A673 (cell line): ENCODE results near the gene AOPEP. TPM values are rescaled to one million over a fixed set of nuclear protein-coding genes. Genes with fewer than 3 reads are reported as not detected.

Experiments
- BruUV-seq: library from RNA; stranded (reverse); fragments of 400-500 nt; replicated peaks from 2 replicates; lab custom pipeline; 2021; lab: Mats Ljungman, UMichigan
- CTCF ChIA-PET: fragments of 300-600 bp; sonication (Branson Sonifier 250); formaldehyde crosslinking; loops from one replicate; lab custom pipeline; 2022; ENCODE audit warnings: antibody characterized with exemption; lab: Charles Lee
- POLR2A ChIA-PET: fragments of 300-600 bp; sonication (Branson Sonifier 250); formaldehyde crosslinking; loops from one replicate; lab custom pipeline; 2022; ENCODE audit warnings: antibody characterized with exemption; ENCODE audit not compliant: low non-redundant PET; lab: Charles Lee
- DNase-seq: peaks from one replicate; pipeline ENCODE4 v3.0.0-alpha.2; 2015; ENCODE audit warnings: low spot score
- H3K27ac ChIP-seq: fragments of 200-600 bp; sonication (generic); 2 replicates; pipeline ENCODE4 v1.5.1; 2016; ENCODE audit warnings: mixed run types, low read depth, mild to moderate bottlenecking, mixed read lengths, antibody characterized with exemption, low read length; ENCODE audit not compliant: poor library complexity, severe bottlenecking
- H3K27me3 ChIP-seq: fragments of 200-600 bp; sonication (generic); replicated peaks from 2 replicates; pipeline ENCODE4 v1.6.1; 2017; ENCODE audit warnings: mixed run types, low read depth, mild to moderate bottlenecking, mixed read lengths, antibody characterized with exemption, low read length; ENCODE audit not compliant: insufficient read depth, poor library complexity
- H3K36me3 ChIP-seq: fragments of 200-600 bp; sonication (generic); 2 replicates; pipeline ENCODE4 v1.6.1; 2016; ENCODE audit warnings: mixed run types, mild to moderate bottlenecking, mixed read lengths, antibody characterized with exemption, low read length; ENCODE audit not compliant: insufficient read depth, poor library complexity, severe bottlenecking
- H3K4me1 ChIP-seq: fragments of 200-600 bp; sonication (generic); 2 replicates; pipeline ENCODE4 v1.6.1; 2017; ENCODE audit warnings: mixed run types, mild to moderate bottlenecking, mixed read lengths, antibody characterized with exemption, low read length; ENCODE audit not compliant: insufficient read depth, poor library complexity, severe bottlenecking
- H3K4me3 ChIP-seq: fragments of 200-600 bp; sonication (generic); 2 replicates; pipeline ENCODE4 v1.5.1; 2016; ENCODE audit warnings: low read depth, mixed run types, mild to moderate bottlenecking, mixed read lengths, low read length; ENCODE audit not compliant: poor library complexity, severe bottlenecking
- H3K9me3 ChIP-seq: fragments of 200-600 bp; sonication (generic); 2 replicates; pipeline ENCODE4 v1.6.1; 2016; ENCODE audit warnings: mixed run types, low read depth, mild to moderate bottlenecking, mixed read lengths, antibody characterized with exemption, low read length; ENCODE audit not compliant: poor library complexity, severe bottlenecking
- CTCF ChIP-seq: fragments of 300-800, 200-600 bp; sonication (generic); conservative IDR thresholded peaks from 2 replicates; pipeline ENCODE4 v1.5.1; 2017; ENCODE audit warnings: low read depth, mild to moderate bottlenecking, antibody characterized with exemption, low read length, moderate library complexity, mixed read lengths
- EZH2 ChIP-seq: fragments of 200-600 bp; sonication (generic); IDR thresholded peaks from 2 replicates; pipeline ENCODE4 v1.6.1; 2017; ENCODE audit warnings: borderline replicate concordance, low read depth, mild to moderate bottlenecking, mixed read lengths, antibody characterized with exemption, low read length; ENCODE audit not compliant: poor library complexity, severe bottlenecking
- intact Hi-C: fragments of 100-400 bp; cut with micrococcal nuclease; formaldehyde crosslinking; loops from one replicate; pipeline ENCODE4 v1.10.0; 2022; ENCODE audit not compliant: unreplicated experiment
- total RNA-seq: library from RNA; stranded (reverse); gene quantifications from 2 replicates; pipeline ENCODE4 v1.2.3, GENCODE V29; 2021

Gene AOPEP
- total RNA-seq, 1 experiment from 2014 or later = 17.5 TPM

DNA sequence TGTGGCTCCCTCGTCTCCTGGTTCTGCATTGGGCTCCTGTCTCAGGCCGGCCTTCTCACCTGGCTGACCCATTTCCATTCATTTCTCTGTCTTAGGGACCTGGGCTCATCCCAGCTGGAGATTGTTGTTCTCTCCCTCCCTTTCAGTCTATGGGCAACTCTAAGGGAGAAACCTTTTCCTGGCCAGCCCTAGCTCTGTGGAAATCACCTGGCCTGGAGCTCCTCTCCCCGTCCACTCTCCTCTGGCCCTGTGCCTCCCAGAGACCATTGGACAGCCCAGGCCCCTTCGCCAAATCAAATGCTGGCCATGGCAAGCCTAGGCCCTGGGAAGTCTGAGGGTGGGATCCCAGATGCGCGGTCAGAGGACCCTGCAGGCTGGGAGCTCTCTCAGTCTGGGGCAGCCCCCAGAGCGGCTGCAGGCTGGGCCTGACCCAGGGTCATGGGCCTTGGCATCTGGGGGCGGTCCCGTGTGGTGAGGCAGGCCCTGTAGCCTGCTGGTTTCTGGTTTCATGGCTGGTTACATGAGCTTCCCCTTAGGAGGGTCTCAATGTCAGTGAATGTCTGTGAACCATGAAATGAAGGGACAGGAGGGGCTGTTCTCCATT, 253.5 kb downstream of the AOPEP start:
- H3K36me3 ChIP-seq = no peaks in the 10 kb centered on the region
- no peak overlapping the region for H3K4me3 ChIP-seq
- intact Hi-C loops = no loop called here
- H3K4me1 ChIP-seq = peaks cover 8% of the 10 kb centered on the region
- no TSS peak for BruUV-seq
- no peak for DNase-seq
- CTCF ChIA-PET = no interaction called here
- H3K9me3 ChIP-seq = no peaks in the 10 kb centered on the region
- TF ChIP-seq EZH2 = no peak
- no peak for TF ChIP-seq CTCF
- POLR2A ChIA-PET = no interaction called here
- no peak overlapping the region for H3K27ac ChIP-seq
- H3K27me3 ChIP-seq = no peaks in the 10 kb centered on the region

DNA sequence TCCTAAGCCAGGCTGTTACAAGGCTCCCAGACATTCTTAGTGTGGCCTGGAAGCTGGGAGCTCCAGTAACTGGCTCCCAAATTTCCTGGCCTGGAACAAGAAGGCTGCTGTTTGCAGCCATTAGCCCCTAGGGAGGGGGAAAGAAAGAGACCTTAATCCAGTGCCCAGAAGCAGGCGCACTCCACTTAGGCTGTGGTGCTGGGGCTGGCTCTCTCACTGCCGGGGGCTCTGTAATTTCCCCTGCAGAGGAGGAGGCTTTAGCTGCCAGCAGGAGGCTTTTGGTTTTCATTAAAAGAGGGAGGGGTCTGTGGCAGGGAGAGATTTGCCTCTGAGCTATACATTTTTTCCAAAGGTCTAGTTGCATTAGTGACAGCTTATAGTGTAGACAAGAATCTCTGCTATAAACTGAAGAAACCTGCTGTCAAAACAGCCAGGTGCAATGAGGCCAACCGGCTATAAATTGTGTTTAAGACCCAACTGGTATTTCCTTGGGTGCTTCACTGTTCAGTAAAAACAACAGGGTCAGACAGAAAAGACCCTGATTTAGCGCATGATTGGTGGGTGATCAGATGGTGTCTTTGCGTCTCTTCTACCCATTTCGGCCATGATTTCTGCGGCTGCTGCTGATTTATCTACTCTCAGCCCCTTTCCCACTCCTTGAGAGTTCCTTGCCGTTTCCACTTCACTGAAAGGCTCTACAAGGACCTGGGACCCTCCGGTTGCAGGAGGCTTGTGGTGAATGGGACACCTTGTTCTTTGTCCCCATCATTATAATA, 254.6 kb downstream of the AOPEP start:
- BruUV-seq = no TSS peak
- H3K4me1 ChIP-seq = peaks cover 8% of the 10 kb centered on the region
- H3K27me3 ChIP-seq = no peaks in the 10 kb centered on the region
- no peaks in the 10 kb centered on the region for H3K36me3 ChIP-seq
- ChIA-PET CTCF (no interaction called here), POLR2A (no interaction called here)
- no peak overlapping the region for H3K4me3 ChIP-seq
- H3K9me3 ChIP-seq = no peaks in the 10 kb centered on the region
- intact Hi-C loops = no loop called here
- no peak overlapping the region for H3K27ac ChIP-seq
- peak; percentile 56 for DNase-seq
- no peak for TF ChIP-seq EZH2
- no peak for TF ChIP-seq CTCF

- ChIA-PET CTCF (no interaction called here), POLR2A (no interaction called here)
- no peak for DNase-seq
- no peak for TF ChIP-seq CTCF
- TF ChIP-seq EZH2 = no peak
- H3K4me3 ChIP-seq = no peak overlapping the region
- peaks cover 8% of the 10 kb centered on the region for H3K4me1 ChIP-seq
- BruUV-seq = no TSS peak
- no peaks in the 10 kb centered on the region for H3K27me3 ChIP-seq
- H3K9me3 ChIP-seq = no peaks in the 10 kb centered on the region
- H3K27ac ChIP-seq = no peak overlapping the region
- intact Hi-C loops = no loop called here
- no peaks in the 10 kb centered on the region for H3K36me3 ChIP-seq
These were observed 255.2 kb downstream of the AOPEP start for GRCh38 chr9:94981723-94982090.
